GM19455 (cell line): ENCODE results near the gene CRIP1.

ENCODE experiments used
- ATAC-seq: cut with Tn5 transposase; IDR thresholded peaks from one replicate; pipeline ENCODE4 v1.9.1; 2021; ENCODE audit not compliant: unreplicated experiment

CRIP1 gene

GRCh38 chr14:105480199-105480746, 6.4 kb upstream of the CRIP1 start:
- no peak for ATAC-seq

GRCh38 chr14:105480807-105481801, 5.6 kb upstream of the CRIP1 start:
- ATAC-seq = peak; percentile 42

- no peak for ATAC-seq
These were observed 4.7 kb upstream of the CRIP1 start for GRCh38 chr14:105481886-105482457.

- no peak for ATAC-seq
These were observed 4.1 kb upstream of the CRIP1 start for GRCh38 chr14:105482486-105483110.

GRCh38 chr14:105483300-105484068, 3.2 kb upstream of the CRIP1 start:
- ATAC-seq = no peak

- ATAC-seq = no peak
These were observed 2.4 kb upstream of the CRIP1 start for GRCh38 chr14:105484069-105484996.

- ATAC-seq = no peak
These were observed 1.7 kb upstream of the CRIP1 start for GRCh38 chr14:105484997-105485393.

- ATAC-seq = no peak
These were observed 935 bp upstream of the CRIP1 start for GRCh38 chr14:105485739-105486162.

DNA sequence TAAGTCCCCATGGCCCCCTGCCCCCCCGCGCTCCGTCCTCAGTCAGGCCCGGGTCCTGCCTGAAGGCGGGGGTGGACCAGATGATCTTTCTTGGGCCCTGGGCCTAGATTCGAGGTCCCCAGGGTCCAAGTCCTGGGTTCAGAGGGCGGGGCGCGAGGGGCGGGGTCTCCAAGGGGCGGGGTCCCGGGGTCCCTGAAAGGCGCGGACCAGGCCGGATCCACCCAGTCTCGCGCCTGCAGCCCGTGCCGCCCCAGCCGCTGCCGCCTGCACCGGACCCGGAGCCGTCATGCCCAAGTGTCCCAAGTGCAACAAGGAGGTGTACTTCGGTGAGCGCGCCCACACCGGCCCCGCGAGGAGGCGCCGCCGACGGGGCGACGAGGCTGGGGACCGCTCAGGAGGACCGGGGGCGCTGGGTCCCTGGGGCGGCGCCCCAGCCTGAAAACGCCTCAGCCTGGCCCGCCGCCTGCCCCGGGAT, 325 bp downstream of the CRIP1 start:
- no peak for ATAC-seq

DNA sequence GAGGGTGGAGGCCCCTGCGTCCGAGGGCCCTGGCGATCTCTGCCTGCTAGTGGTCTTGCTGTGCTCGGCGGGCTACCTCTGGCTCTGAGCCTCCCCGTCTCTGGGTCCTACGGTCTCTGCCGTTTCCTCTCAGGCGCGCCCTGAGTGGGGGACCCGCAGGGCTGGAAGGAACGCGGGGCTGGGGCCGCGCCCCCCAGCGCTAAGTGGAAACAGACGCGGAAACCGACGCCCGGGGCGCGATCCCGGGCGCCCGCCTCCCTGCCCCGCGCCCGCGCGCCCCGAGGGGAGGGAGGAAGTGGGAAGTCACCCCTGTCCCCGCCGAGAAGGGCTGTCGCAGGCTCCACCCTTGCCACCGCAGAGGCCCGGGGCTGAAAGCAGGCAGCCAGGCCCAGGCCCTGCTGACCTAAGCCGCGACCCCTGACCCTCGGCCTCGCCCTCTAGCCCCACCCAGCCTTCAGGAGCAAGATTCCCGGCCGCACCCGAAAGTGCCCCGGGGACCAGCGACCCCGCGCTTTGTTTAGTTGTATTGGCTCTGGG, 831 bp downstream of the CRIP1 start:
- ATAC-seq = no peak

DNA sequence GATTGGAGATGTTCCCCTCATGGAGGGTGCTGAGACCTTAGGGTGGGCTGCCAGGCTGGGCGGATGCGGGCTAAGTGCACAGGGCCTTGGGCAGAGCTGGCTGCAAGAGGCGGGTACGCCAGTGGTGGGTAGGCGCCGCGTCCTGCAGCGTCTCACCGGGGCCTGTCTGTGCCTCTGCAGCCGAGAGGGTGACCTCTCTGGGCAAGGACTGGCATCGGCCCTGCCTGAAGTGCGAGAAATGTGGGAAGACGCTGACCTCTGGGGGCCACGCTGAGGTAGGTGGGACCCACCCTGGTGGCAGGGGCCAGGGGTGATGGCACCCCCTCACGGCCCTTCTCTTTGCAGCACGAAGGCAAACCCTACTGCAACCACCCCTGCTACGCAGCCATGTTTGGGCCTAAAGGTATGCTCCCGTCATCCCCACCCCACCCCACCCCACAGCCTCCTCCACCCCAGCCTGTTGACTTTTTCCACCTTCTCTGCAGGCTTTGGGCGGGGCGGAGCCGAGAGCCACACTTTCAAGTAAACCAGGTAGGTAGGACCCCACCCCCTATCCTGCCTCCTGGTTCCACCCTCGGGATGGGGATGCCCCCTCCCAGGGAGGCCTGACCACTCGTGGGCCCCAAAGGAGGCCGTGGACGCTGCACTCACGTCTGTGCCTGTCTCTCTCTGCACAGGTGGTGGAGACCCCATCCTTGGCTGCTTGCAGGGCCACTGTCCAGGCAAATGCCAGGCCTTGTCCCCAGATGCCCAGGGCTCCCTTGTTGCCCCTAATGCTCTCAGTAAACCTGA, 1.5 kb downstream of the CRIP1 start:
- no peak for ATAC-seq

- no peak for ATAC-seq
These were observed 2.3 kb downstream of the CRIP1 start for GRCh38 chr14:105488781-105489541.

DNA sequence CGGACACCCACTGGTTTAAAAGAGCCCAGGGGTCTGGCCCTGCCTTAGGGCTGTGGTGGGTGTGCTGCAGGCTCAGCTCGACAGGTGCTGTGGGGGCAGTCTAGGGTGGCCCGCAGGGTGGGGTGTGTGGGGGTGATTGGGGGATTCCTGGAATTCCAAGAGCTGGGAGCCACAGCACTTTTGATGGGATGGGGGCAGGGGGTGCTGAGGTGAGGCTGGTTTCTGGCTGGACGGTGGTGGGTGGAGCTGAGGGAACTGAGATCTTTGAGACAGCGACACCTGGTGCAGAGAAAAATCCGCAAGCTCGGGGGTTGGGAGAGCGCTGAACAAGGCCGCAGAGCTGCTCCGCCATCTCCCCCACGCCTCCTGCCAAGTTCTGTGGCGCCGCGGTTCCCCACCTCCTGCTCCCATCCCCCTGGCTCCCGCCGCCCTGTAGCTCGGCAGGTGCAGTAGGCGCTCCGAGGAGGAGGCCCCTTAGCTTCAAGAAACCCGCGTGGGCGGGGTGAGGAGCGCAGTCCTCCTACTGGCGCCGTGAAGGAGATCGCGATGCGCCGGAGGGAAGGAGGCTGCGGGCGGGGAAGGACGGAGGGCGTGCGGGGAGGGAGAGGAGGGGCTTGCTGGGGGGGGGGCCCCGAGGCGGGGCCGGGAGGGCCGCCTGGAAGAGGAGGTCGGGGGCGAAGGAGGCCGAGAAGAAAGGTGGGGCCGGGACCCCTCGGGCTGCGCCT, 3.0 kb downstream of the CRIP1 start:
- no peak for ATAC-seq

DNA sequence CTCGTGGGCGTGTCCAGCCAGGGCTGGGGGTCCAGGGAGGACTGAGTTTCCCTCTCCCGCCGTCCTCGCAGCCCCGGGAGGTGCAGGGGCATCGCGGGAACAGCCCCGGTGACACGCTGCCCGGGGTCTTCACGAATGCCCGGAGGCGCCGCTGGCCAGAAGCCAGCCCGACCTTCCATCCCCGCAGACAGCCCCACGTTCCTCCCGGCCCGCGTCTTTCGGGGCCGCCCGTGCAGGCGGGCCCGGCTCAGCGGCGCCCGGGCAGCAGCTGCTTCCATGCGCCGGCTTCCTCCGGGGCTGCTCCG, 3.5 kb downstream of the CRIP1 start:
- ATAC-seq = peak; percentile 0

DNA sequence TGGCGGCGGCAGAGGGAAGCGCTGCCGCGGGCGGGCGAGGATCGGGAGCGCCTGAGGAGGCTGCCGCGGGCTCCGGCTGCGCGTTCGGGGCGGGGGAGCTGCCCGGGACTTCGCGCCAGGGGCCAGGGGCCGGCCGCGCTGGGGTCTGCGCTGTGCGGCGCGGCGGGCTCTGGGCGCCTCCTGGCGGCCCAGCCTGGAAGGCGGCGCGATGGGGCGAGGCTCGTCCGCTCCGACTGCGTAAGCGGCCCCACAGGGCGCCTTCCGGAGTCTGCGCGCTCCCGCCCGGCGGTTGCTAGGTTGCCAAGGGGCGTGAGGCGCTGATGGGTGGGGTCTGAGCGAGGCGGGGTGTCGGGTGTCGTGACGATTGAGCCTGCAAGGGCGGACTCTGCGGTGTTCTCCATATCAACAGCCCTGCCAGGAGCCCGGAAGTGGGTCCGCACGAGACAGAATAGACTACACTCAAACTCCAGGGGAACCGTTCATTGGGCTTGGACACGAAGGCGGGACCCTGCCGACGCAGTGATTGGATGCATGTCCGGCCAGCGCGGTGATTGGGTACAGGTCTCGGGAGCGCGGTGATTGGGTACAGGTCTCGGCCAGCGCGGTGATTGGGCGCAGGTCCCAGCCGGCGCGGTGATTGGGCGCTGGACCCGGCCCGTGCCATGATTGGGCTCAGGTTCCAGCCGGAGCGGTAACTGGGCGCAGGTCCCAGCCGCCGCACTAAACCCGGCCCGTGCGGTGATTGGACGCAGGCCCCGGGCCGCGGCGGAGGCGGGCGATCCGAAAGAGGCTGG, 4.1 kb downstream of the CRIP1 start, which contains the start of gene TEDC1:
TEDC1 (plus strand) TSS at position 675 of the 794 bp plus-strand sequence. CDS start 130 bp downstream, outside the sequence.
- ATAC-seq = peak; percentile 63

- ATAC-seq = no peak
These were observed 4.8 kb downstream of the CRIP1 start for GRCh38 chr14:105491366-105491973.
